Calu3 (cell line): ENCODE results near the gene RAPGEF5. TPM values are rescaled to one million over a fixed set of nuclear protein-coding genes. Genes with fewer than 3 reads are reported as not detected.

Source experiments
- BruUV-seq: library from RNA; stranded (reverse); fragments of 400-500 nt; replicated peaks from 2 replicates; lab custom pipeline; 2021; lab: Mats Ljungman, UMichigan
- CTCF ChIA-PET: fragments of 300-600 bp; sonication (Branson Sonifier 250); formaldehyde crosslinking; loops from one replicate; lab custom pipeline; 2022; ENCODE audit warnings: antibody characterized with exemption; lab: Charles Lee
- DNase-seq: peaks from one replicate; pipeline ENCODE4 v3.0.0; 2022
- H3K27ac Mint-ChIP-seq: one replicate; pipeline ENCODE4 v1.8.0; 2022; ENCODE audit warnings: mixed read lengths; ENCODE audit not compliant: unreplicated experiment
- H3K27me3 Mint-ChIP-seq: one replicate; pipeline ENCODE4 v1.8.0; 2022; ENCODE audit warnings: mixed read lengths; ENCODE audit not compliant: unreplicated experiment
- H3K36me3 Mint-ChIP-seq: one replicate; pipeline ENCODE4 v1.8.0; 2022; ENCODE audit warnings: mild to moderate bottlenecking, moderate library complexity, mixed read lengths; ENCODE audit not compliant: insufficient read depth, unreplicated experiment
- H3K4me1 Mint-ChIP-seq: one replicate; pipeline ENCODE4 v1.8.0; 2022; ENCODE audit warnings: mild to moderate bottlenecking, low read depth, mixed read lengths; ENCODE audit not compliant: unreplicated experiment
- H3K4me3 Mint-ChIP-seq: one replicate; pipeline ENCODE4 v1.8.0; 2022; ENCODE audit warnings: mild to moderate bottlenecking, low read depth, moderate library complexity, mixed read lengths; ENCODE audit not compliant: unreplicated experiment
- H3K9me3 Mint-ChIP-seq: one replicate; pipeline ENCODE4 v1.8.0; 2022; ENCODE audit warnings: low read depth, mixed read lengths; ENCODE audit not compliant: unreplicated experiment
- intact Hi-C: fragments of 100-400 bp; cut with micrococcal nuclease; formaldehyde crosslinking; loops from one replicate; pipeline ENCODE4 v1.10.0; 2022; ENCODE audit not compliant: unreplicated experiment
- total RNA-seq: library from RNA; stranded (reverse); gene quantifications from 2 replicates; pipeline ENCODE4 v1.2.3, GENCODE V29; 2022
- TF ChIP-seq, protein P1 (sequence below): fragments of 200-600 bp; IDR thresholded peaks from one replicate; pipeline ENCODE4 v1.8.0; 2022; ENCODE audit warnings: antibody characterized with exemption; ENCODE audit not compliant: unreplicated experiment

Gene RAPGEF5
- total RNA-seq, 1 experiment from 2014 or later: 108 TPM

- no peaks in the 10 kb centered on the region for H3K27me3 Mint-ChIP-seq
- no peak for DNase-seq
- H3K36me3 Mint-ChIP-seq: no peaks in the 10 kb centered on the region
- H3K4me1 Mint-ChIP-seq: no peaks in the 10 kb centered on the region
- no peaks in the 10 kb centered on the region for H3K9me3 Mint-ChIP-seq
- TF ChIP-seq, protein P1, sequence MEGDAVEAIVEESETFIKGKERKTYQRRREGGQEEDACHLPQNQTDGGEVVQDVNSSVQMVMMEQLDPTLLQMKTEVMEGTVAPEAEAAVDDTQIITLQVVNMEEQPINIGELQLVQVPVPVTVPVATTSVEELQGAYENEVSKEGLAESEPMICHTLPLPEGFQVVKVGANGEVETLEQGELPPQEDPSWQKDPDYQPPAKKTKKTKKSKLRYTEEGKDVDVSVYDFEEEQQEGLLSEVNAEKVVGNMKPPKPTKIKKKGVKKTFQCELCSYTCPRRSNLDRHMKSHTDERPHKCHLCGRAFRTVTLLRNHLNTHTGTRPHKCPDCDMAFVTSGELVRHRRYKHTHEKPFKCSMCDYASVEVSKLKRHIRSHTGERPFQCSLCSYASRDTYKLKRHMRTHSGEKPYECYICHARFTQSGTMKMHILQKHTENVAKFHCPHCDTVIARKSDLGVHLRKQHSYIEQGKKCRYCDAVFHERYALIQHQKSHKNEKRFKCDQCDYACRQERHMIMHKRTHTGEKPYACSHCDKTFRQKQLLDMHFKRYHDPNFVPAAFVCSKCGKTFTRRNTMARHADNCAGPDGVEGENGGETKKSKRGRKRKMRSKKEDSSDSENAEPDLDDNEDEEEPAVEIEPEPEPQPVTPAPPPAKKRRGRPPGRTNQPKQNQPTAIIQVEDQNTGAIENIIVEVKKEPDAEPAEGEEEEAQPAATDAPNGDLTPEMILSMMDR: no peak
- no TSS peak for BruUV-seq
- no peak overlapping the region for H3K4me3 Mint-ChIP-seq
- CTCF ChIA-PET: no interaction called here
- intact Hi-C loops: no loop called here
- no peak overlapping the region for H3K27ac Mint-ChIP-seq
These were observed 197.6 kb downstream of the RAPGEF5 start for GRCh38 chr7:22159341-22159740.

DNA sequence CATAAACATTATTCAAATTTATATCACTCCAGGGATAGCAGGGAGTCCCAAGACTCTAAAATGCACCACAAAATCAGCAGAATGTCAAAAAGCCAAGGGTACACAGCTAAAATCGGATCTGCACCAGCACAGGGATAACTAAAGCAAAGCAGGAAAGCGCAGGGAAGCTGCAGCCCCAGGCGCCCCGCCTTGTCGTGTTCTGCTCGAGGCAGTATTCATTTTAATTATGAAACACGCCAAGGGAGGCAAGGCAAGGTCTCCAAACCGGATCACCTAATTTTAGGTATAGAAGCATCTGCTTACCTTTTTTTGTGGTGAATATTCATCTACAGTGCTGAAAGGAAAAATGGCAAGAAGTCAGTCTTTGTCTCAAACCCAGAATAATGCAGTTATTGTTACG is 199.4 kb downstream of the RAPGEF5 start:
- H3K9me3 Mint-ChIP-seq: no peaks in the 10 kb centered on the region
- H3K27me3 Mint-ChIP-seq: no peaks in the 10 kb centered on the region
- no peaks in the 10 kb centered on the region for H3K36me3 Mint-ChIP-seq
- no peaks in the 10 kb centered on the region for H3K4me1 Mint-ChIP-seq
- CTCF ChIA-PET: no interaction called here
- TF ChIP-seq, protein P1: no peak
- intact Hi-C loops: no loop called here
- H3K27ac Mint-ChIP-seq: no peak overlapping the region
- H3K4me3 Mint-ChIP-seq: no peak overlapping the region
- BruUV-seq: no TSS peak
- DNase-seq: no peak

- H3K9me3 Mint-ChIP-seq: no peaks in the 10 kb centered on the region
- DNase-seq: no peak
- H3K36me3 Mint-ChIP-seq: no peaks in the 10 kb centered on the region
- intact Hi-C loops: no loop called here
- CTCF ChIA-PET: no interaction called here
- BruUV-seq: no TSS peak
- no peaks in the 10 kb centered on the region for H3K4me1 Mint-ChIP-seq
- no peak overlapping the region for H3K4me3 Mint-ChIP-seq
- TF ChIP-seq, protein P1: no peak
- H3K27ac Mint-ChIP-seq: no peak overlapping the region
- H3K27me3 Mint-ChIP-seq: no peaks in the 10 kb centered on the region
These were observed 200.7 kb downstream of the RAPGEF5 start for GRCh38 chr7:22156205-22156604.

- Mint-ChIP-seq H3K9me3 (no peaks in the 10 kb centered on the region), H3K4me1 (no peaks in the 10 kb centered on the region), H3K27me3 (no peaks in the 10 kb centered on the region), H3K27ac (no peak overlapping the region), H3K36me3 (no peaks in the 10 kb centered on the region), H3K4me3 (no peak overlapping the region)
- CTCF ChIA-PET: no interaction called here
- intact Hi-C loops: no loop called here
- TF ChIP-seq, protein P1: no peak
- BruUV-seq: no TSS peak
- no peak for DNase-seq
These were observed 202.8 kb downstream of the RAPGEF5 start for GRCh38 chr7:22154143-22154529.
